ENCODE results near the gene GABBR2.

GRCh38 chr9:98323831-98324135 lies 385.0 kb downstream of the GABBR2 start:
- TF ChIP-seq CTCF (IDR thresholded peaks at IDR 0.05) (no peak), POLR2A (IDR thresholded peaks at IDR 0.05) (no peak)
